MM.1S (cell line): ENCODE data around the gene KCNK10.

Experiments used
- EZH2 ChIP-seq: fragments of 300-600 bp; sonication (generic); optimal IDR thresholded peaks from 2 replicates; pipeline ENCODE3; 2017; ENCODE audit warnings: low read depth, mild to moderate bottlenecking, antibody characterized with exemption, low read length, mixed read lengths
- EZH2phosphoT487 ChIP-seq: fragments of 300-600 bp; sonication (generic); IDR thresholded peaks from 2 replicates; pipeline ENCODE4 v1.6.1; 2018; ENCODE audit warnings: antibody characterized with exemption, low read length
- TF ChIP-seq, protein P1 (sequence below): fragments of 300-600 bp; sonication (generic); IDR thresholded peaks from 2 replicates; pipeline ENCODE4 v1.5.1; 2016; ENCODE audit warnings: antibody characterized with exemption, low read length, mixed read lengths

DNA sequence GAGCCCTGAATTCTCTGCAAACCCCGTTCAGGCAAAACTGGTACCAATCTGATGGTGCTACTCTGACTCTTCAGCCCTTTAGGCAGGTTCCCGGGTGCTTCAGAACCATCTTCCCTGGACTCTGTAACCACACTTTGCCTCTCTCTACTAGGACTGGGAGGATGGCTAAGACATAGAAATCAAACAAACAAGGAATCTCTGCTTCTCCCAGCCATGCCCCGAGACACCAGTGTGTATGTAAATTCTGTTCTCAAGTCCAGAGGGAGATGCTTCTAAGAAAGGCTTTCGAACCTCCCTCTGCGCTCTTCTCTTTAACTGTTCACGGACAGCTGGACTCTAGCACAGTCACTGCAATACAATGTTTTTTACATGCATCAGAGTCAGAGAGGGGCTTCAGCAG lies 1.9 kb upstream of the KCNK10 start:
- TF ChIP-seq EZH2 (no peak), EZH2phosphoT487 (no peak)
- TF ChIP-seq, protein P1, sequence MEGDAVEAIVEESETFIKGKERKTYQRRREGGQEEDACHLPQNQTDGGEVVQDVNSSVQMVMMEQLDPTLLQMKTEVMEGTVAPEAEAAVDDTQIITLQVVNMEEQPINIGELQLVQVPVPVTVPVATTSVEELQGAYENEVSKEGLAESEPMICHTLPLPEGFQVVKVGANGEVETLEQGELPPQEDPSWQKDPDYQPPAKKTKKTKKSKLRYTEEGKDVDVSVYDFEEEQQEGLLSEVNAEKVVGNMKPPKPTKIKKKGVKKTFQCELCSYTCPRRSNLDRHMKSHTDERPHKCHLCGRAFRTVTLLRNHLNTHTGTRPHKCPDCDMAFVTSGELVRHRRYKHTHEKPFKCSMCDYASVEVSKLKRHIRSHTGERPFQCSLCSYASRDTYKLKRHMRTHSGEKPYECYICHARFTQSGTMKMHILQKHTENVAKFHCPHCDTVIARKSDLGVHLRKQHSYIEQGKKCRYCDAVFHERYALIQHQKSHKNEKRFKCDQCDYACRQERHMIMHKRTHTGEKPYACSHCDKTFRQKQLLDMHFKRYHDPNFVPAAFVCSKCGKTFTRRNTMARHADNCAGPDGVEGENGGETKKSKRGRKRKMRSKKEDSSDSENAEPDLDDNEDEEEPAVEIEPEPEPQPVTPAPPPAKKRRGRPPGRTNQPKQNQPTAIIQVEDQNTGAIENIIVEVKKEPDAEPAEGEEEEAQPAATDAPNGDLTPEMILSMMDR: no peak
